GM19025 (cell line): ENCODE measurements around the gene TMEM175.
"Not testable (repeated sequence)": the region's sequence is repeated elsewhere in the genome, so short reads cannot be mapped to it uniquely, and the experiment has no call there.

Source experiments
- ATAC-seq: cut with Tn5 transposase; IDR thresholded peaks from one replicate; pipeline ENCODE4 v1.9.1; 2021; ENCODE audit warnings: mild to moderate bottlenecking, low read depth, moderate library complexity; ENCODE audit not compliant: unreplicated experiment

The TMEM175 gene

DNA sequence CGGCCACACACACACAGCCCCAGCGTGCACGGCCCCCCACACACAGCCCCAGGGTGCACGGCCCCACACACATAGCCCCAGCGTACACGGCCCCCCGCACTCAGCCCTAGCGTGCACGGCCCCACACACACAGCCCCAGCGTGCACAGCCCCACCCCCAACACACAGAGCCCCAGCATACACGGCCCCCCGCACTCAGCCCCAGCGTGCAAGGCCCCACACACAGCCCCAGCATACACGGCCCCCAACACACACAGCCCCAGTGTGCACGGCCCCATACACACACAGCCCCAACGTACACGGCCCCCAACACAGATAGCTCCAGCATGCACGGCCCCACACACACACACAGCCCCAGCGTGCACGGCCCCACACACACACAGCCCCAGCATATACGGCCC lies 17.7 kb upstream of the TMEM175 start:
- ATAC-seq: no peak

DNA sequence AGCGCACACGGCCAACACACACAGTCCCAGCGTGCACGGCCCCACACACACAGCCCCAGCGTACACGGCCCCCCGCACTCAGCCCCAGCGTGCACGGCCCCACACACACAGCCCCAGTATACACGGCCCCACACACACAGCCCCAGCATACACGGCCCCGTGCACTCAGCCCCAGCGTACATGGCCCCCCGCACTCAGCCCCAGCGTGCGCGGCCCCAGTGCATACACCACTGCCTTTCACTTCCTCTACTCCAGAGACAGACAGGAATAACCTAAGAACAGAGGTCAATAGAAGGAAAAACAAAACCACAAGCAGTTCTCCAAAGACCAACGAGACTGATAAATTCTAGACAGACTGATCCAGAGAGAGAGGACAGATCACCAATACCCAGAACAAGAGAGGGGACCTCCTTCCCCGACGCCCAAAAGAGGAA lies 17.2 kb upstream of the TMEM175 start:
- ATAC-seq: no peak

DNA sequence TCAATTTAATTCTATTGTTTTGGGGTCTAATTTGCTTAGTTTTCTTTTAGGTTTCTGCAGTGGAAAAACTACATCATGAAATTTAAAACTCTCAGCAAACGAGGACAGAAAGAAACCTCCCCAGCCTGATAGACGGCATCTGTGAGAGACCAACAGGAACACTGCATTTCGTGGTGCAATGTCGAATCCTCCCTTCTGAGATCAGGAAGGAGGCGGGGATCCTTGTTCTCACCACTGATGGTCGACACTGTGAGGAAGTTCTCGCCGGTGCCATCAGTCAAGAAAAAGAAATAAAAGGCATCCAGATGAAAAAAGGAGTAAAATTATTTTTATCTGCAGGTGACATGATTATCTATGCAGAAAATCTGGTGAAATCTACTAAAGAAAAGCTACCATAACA lies 16.7 kb upstream of the TMEM175 start:
- ATAC-seq: no peak

DNA sequence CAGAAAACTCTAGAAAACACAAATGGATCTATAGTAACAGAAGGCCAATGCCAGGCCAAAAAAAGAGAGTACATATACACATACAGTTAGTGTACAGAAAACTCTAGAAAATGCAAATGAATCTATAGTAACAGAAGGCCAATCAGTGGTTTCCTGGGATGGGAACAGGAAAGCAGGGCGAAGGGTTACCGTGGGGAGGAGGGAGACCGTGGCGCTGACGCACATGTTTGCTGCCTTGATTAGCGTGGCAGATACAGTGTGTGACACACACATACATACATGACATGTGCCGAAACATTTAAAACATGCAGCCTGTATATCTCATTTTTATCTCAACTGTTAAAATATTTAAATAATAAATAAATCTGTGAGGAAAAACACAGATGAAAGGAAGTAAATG lies 14.8 kb upstream of the TMEM175 start:
- no peak for ATAC-seq

DNA sequence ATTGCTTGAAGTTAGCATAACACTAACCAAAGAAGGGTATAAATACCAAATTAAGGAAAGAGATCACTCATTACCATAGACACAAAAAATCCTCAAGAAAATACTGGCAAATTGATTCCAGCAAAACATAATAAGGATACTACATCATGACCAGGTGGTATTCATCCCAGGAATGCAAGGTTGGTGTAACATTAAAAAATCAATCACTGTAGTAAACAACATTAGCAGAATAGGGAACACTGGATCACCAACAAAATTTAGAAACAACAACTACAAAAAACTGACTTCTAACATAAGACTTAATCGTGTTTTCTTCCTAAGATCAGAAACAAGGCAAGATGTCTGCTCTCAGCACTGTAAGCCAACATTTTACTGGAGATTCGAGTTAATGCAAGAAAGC lies 14.3 kb upstream of the TMEM175 start:
- no peak for ATAC-seq

DNA sequence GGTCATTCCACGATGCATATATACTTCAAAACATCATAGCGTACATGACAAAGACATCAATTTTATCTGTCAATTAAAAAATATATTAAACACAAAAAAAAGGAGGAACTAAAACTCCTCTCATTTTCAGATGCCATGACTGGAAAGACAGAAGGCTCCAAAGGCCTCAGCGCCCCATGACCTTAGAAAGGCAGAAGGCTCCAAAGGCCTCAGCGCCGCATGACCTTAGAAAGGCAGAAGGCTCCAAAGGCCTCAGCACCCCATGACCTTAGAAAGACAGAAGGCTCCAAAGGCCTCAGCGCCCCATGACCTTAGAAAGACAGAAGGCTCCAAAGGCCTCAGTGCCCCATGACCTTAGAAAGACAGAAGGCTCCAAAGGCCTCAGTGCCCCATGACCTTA lies 13.7 kb upstream of the TMEM175 start:
- ATAC-seq: not testable (repeated sequence)

DNA sequence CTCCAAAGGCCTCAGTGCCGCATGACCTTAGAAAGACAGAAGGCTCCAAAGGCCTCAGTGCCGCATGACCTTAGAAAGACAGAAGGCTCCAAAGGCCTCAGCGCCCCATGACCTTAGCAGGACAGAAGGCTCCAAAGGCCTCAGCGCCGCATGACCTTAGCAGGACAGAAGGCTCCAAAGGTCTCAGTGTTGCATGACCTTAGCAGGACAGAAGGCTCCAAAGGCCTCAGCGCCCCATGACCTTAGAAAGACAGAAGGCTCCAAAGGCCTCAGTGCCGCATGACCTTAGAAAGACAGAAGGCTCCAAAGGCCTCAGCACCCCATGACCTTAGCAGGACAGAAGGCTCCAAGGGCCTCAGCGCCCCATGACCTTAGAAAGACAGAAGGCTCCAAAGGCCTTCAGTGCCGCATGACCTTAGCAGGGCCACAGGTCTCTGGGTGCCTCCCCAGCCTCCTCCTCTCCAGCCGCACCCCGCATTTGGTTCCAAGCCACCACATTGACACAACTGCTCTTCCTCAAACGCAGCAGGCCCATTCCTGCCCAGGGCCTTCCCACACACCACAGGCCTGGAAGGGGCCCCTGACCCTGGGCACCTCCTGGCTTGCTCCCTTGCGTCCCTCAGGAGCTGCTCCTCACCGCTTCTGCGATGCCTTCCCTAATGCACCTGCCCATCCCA lies 13.1 kb upstream of the TMEM175 start:
- not testable (repeated sequence) for ATAC-seq

DNA sequence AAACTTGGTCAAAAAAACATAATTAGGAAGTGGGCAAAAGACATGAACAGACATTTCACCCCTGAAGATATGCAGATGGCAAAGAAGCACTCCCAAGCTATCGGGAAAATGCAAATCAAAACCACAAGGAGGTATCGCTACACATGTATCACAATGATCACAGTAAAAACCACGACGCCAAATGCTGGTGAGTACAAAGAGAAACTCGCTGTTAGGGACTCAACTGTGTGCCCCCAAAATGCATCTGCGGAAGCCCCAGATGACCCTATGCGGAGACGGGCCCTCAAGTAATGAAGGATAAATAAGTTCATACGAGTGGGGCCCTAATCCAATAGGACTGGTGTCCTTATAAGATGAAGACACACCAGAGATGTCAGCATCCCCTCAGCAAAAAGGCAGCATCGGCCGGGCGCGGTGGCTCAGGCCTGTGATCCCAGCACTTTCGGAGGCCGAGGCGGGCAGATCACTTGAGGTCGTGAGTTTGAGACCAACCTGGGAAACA lies 10.4 kb upstream of the TMEM175 start:
- no peak for ATAC-seq

DNA sequence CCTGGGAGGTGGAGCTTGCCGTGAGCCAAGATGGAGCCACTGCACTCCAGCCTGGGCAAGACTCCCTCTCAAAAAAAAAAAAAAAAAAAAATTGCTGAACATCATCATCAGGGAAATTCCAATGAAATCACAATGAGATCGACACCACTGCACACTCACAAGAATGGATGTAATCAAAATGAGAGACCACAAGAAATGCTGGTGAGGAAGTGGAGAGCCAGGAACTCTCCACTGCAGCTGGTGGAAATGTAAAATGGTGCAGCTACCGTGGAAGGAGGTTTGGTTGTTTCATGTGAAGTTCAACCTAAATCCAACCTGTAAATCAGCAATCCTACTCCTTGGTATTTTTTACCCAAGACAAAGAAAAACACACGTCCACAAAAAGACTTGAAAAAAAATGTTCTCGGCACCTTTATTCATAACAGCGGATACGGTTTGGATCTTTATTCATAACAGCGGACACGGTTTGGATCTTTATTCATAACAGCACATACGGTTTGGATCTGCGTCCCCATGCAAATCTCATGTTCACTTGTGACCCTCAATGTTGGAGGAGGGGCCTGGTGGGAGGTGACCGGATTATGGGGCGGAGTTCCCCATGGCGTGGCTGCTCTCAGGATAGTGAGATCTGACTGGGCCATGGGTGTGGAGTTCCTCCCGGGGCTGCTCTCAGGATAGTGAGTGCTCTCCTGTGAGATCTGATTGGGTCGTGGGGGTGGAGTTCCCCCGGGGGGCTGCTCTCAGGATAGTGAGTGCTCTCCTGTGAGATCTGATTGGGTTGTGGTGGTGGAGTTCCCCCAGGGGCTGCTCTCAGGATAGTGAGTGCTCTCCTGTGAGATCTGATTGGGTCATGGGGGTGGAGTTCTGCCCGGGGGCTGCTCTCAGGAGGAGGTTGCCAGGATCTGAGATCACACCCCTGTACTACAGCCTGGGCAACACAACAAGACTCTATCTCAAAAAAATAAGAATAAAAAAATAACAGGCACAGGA lies 7.9 kb upstream of the TMEM175 start:
- ATAC-seq: no peak

DNA sequence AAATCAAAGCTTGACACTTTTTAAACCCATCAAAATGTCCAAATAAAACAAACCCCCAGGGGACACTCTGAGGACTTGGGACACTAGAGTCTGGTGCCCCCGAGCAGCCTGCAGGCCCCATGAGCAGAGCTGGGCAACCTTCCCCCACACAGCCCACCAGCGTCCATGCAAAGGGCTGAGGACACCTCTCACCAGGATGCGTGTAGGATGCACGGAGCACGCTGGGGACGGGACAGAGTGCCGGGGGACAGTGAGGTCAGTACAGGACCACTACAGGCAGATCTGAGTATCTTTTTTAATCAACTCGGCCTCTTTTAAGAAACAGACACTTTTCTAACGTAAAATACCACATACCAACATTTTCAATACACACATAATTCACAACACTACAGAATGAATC lies 7.1 kb upstream of the TMEM175 start:
- no peak for ATAC-seq

DNA sequence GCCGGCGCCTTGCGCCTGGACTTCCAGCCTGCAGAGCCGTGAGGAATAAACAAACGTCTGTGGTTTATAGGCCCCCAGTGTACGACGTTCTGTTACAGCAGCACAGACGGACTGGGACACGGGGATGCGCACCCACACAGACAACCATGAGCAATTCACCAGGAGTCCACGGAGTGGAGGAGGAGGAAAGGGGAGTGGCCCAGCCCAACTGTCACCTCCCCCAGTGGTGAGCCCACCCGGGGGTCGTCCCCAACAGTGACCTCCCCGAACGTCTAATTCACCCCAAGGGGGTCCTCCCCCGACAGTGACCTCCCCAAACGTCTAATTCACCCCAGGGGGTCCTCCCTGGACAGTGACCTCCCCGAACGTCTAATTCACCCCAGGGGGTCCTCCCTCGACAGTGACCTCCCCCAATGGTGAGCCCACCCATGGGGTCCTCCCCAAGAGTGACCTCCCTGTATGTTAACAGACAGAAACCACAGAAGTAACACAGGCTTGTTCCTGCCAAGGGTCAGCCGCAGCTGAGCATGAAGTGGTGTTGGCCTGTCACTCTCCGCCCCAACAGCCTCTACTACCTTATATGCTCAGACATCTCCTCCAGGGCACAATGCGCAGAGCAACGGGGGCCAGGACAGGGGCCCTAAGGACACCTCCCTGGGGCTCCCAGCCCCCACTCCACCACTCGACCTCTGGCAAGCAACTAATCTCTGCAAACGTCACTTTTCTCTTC lies 6.3 kb upstream of the TMEM175 start:
- no peak for ATAC-seq

DNA sequence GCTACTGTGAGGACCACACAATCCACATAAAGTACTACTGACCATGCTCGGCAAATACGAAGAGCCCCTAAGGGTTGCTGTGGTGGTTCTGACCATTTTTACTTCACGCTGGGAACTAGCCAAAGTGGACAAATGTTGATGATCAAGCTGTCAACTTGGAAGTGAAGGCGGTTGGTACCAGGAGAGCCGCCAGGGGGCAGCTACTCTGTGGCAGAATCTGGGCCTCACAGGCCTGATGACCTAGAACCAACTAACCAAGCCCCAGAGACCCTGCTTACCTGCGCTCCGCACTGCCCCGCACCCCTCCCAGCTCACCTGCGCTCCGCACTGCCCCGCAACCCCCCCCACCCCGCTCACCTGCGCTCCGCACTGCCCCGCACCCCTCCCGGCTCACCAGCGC lies 5.7 kb upstream of the TMEM175 start:
- ATAC-seq: no peak

DNA sequence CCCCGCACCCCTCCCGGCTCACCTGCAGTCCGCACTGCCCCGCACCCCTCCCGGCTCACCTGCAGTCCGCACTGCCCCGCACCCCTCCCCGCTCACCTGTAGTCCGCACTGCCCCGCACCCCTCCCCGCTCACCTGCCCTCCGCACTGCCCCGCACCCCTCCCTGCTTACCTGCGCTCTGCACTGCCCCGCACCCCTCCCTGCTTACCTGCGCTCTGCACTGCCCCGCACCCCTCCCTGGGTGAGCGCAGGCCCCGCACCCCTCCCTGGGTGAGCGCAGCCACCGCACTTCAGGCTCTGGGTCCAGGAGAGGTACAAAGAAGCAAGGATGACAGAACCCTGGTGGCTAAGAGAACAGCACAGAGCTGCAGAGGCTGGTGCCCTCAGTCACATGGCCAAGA lies 4.7 kb upstream of the TMEM175 start:
- not testable (repeated sequence) for ATAC-seq

DNA sequence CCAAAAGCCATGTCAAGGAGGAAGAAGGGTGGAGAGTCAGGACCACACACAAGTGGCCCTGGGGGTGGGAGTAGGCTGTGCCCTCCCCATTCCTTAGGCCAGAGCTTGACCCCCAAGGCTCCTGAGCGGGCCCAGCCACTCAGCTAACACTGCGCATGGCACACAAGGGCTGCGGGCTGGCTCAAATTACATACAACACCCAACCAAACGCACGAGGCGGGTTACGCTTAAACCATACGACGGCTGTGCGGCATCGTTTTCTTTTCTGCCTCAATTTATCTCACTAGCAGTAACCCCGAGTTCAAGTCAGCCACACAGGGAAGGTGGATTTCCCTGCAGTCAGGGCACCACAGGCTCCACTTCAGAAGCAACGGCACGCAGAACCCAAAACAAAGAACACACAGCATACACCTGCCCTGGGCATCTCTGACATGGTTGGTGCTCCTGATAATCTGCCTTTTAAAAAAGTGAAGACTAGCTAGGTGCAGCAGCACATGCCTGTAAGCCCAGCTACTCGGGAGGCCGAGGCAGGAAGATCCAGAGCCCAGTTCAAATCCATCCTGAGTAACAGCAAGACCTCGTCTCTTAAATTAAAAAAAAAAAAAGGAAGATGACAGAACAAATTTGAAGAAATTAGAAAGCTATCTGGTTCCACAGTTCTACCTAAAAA lies 3.0 kb upstream of the TMEM175 start:
- no peak for ATAC-seq

DNA sequence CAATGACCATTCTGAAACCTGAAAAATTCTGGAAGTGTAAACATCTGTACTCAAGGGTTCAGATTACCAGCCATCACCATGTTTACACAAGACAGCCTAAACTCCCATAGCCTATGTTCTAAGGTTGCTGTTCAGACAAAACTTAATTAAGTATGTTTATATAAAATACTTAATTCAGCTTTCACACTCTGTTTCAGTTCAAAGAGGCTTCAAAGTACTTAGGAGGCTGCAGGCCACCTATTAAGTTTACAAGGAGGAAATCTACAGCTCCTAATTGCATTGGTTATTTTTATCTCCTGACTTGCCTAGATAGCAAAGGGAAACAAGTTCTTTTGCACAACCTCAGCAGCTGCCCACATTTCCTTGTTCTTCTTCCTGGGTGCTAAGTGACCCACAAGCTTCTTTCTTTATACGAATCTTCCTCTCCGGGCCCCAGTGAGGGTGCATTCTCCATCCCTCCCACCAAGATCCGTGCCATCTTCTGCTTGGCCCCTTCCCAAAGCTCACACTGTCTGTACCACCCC lies 2.2 kb upstream of the TMEM175 start:
- no peak for ATAC-seq

DNA sequence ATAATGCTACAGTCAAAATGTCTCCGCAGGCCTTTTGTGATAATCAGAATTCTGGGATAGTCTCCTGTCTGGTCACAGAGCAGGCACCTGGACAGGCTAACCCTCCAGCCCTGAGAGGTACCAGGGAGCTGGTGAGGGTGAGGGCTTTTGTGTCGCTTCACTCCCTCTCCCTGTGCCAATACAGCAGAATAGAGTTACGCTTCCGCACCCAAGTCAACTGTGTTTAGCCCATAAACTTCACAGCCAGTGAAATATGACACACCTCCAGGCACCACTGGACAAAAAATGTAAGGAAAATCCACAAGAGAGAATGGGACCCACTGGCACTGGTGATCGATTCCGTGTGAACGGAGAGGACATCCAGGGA lies 1.4 kb upstream of the TMEM175 start:
- ATAC-seq: no peak

DNA sequence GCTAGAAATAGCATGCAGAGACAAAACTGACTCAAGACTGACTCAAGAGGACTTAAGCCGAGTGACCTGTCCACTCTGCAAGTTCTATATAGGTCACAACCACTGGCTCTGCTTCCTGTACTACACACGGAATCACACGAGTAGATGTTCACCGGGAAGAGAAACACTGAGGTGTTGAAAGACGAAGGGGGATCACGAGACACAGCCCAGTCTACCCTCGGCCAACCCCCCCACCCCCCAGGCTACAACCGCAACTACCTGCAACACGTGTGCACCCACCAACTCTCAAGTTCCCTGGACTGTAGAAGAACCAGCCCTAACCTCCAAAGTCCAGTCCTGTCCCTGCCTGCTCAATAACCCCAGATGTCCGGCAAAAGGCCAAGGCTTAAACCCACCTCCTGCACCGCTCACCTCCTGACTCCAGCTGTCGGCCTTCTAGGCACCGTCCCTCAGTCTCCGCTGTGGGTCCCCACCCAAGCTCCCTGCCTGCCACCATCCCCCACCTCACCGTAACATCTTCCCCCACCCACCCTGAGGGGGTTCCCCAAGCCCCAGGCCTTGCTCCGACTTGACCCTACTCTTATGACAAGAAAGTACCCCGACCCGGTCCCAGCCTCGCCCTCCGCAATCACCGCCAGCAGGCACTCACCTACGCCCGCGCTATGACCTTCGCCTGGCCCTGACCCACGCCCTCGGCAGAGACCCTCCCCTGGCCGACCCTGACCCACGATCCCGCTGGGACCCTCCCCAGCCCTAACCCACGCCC lies 883 bp upstream of the TMEM175 start:
- ATAC-seq: no peak

DNA sequence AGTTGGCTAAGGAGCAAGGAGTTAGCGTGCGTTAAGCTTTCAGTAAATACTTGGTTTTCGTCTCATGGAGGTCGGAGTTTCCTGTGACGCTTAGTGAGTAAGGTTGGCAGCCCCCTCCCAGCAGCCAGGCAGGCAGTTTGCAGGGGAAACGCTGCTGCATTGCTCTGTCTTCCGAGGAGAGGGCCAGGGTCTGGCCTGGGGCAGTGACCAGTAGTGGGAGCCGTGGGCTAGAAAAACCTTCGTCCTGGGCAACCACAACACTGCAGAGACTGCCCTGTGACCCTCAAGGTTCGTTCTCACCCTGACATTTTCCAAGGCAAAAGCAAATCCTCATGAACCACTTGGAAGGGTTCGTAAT lies 432 bp downstream of the TMEM175 start:
- no peak for ATAC-seq

DNA sequence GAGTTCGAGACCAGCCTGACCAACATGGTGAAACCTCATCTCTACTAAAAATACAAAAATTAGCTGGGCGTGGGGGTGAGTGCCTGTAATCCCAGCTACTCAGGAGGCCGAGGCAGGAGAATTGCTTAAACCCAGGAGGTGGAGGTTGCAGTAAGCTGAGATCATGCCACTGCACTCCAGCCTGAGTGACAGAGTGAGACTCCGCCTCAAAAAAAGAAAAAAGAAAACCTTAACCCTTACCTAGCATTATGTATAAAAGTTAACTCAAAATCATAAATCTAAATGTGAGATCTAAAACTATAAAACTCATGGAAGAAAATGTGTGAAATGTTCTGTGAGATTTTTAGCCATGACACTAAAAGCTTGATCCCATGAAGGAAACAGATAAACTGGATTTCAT lies 7.2 kb downstream of the TMEM175 start:
- not testable (repeated sequence) for ATAC-seq
